Calu3 (cell line): ENCODE results near the gene CLPSL2. TPM values are rescaled to one million over a fixed set of nuclear protein-coding genes. Genes with fewer than 3 reads are reported as not detected.

Experiments used
- BruUV-seq: library from RNA; stranded (reverse); fragments of 400-500 nt; replicated peaks from 2 replicates; lab custom pipeline; 2021; lab: Mats Ljungman, UMichigan
- CTCF ChIA-PET: fragments of 300-600 bp; sonication (Branson Sonifier 250); formaldehyde crosslinking; loops from one replicate; lab custom pipeline; 2022; ENCODE audit warnings: antibody characterized with exemption; lab: Charles Lee
- DNase-seq: peaks from one replicate; pipeline ENCODE4 v3.0.0; 2022
- H3K27ac Mint-ChIP-seq: one replicate; pipeline ENCODE4 v1.8.0; 2022; ENCODE audit warnings: mixed read lengths; ENCODE audit not compliant: unreplicated experiment
- H3K27me3 Mint-ChIP-seq: one replicate; pipeline ENCODE4 v1.8.0; 2022; ENCODE audit warnings: mixed read lengths; ENCODE audit not compliant: unreplicated experiment
- H3K36me3 Mint-ChIP-seq: one replicate; pipeline ENCODE4 v1.8.0; 2022; ENCODE audit warnings: mild to moderate bottlenecking, moderate library complexity, mixed read lengths; ENCODE audit not compliant: insufficient read depth, unreplicated experiment
- H3K4me1 Mint-ChIP-seq: one replicate; pipeline ENCODE4 v1.8.0; 2022; ENCODE audit warnings: mild to moderate bottlenecking, low read depth, mixed read lengths; ENCODE audit not compliant: unreplicated experiment
- H3K4me3 Mint-ChIP-seq: one replicate; pipeline ENCODE4 v1.8.0; 2022; ENCODE audit warnings: mild to moderate bottlenecking, low read depth, moderate library complexity, mixed read lengths; ENCODE audit not compliant: unreplicated experiment
- H3K9me3 Mint-ChIP-seq: one replicate; pipeline ENCODE4 v1.8.0; 2022; ENCODE audit warnings: low read depth, mixed read lengths; ENCODE audit not compliant: unreplicated experiment
- CTCF ChIP-seq: fragments of 200-600 bp; IDR thresholded peaks from one replicate; pipeline ENCODE4 v1.8.0; 2022; ENCODE audit warnings: antibody characterized with exemption; ENCODE audit not compliant: unreplicated experiment
- intact Hi-C: fragments of 100-400 bp; cut with micrococcal nuclease; formaldehyde crosslinking; loops from one replicate; pipeline ENCODE4 v1.10.0; 2022; ENCODE audit not compliant: unreplicated experiment
- total RNA-seq: library from RNA; stranded (reverse); gene quantifications from 2 replicates; pipeline ENCODE4 v1.2.3, GENCODE V29; 2022

The CLPSL2 gene
- total RNA-seq, 1 experiment from 2014 or later = not detected

GRCh38 chr6:35765739-35766138 lies 10.7 kb upstream of the CLPSL2 start:
- peaks cover 9% of the 10 kb centered on the region for H3K36me3 Mint-ChIP-seq
- H3K27me3 Mint-ChIP-seq = peaks cover 41% of the 10 kb centered on the region
- no peaks in the 10 kb centered on the region for H3K9me3 Mint-ChIP-seq
- TF ChIP-seq CTCF = no peak
- H3K4me1 Mint-ChIP-seq = peaks cover 11% of the 10 kb centered on the region
- no peak for DNase-seq
- no peak overlapping the region for H3K27ac Mint-ChIP-seq
- BruUV-seq = no TSS peak
- no peak overlapping the region for H3K4me3 Mint-ChIP-seq
- CTCF ChIA-PET = no interaction called here
- intact Hi-C loops = no loop called here

- no peak for DNase-seq
- H3K36me3 Mint-ChIP-seq = peaks cover 6% of the 10 kb centered on the region
- intact Hi-C loops = no loop called here
- no peak overlapping the region for H3K4me3 Mint-ChIP-seq
- TF ChIP-seq CTCF = no peak
- CTCF ChIA-PET = interaction anchor here (0.6 kb wide), 2 partner anchors 78 to 85 kb away, joined by 5 read pairs; no protein-coding TSS in a partner anchor
- no peaks in the 10 kb centered on the region for H3K9me3 Mint-ChIP-seq
- peaks cover 19% of the 10 kb centered on the region for H3K27me3 Mint-ChIP-seq
- BruUV-seq = no TSS peak
- H3K27ac Mint-ChIP-seq = no peak overlapping the region
- H3K4me1 Mint-ChIP-seq = peaks cover 6% of the 10 kb centered on the region
Observed at GRCh38 chr6:35769211-35769610, 7.2 kb upstream of the CLPSL2 start.

GRCh38 chr6:35771343-35771627 lies 5.1 kb upstream of the CLPSL2 start:
- no peaks in the 10 kb centered on the region for H3K4me1 Mint-ChIP-seq
- intact Hi-C loops = no loop called here
- peaks cover 10% of the 10 kb centered on the region for H3K27me3 Mint-ChIP-seq
- TF ChIP-seq CTCF = no peak
- no TSS peak for BruUV-seq
- no peak overlapping the region for H3K4me3 Mint-ChIP-seq
- no peak for DNase-seq
- no peak overlapping the region for H3K27ac Mint-ChIP-seq
- CTCF ChIA-PET = interaction anchor here (0.5 to 1.4 kb wide), 3 partner anchors 9 to 1432 kb away, joined by 3 to 5 read pairs (median 4); no protein-coding TSS in a partner anchor
- H3K9me3 Mint-ChIP-seq = no peaks in the 10 kb centered on the region
- H3K36me3 Mint-ChIP-seq = peaks cover 5% of the 10 kb centered on the region

GRCh38 chr6:35774116-35774794 lies 2.1 kb upstream of the CLPSL2 start:
- no TSS peak for BruUV-seq
- DNase-seq = no peak
- no peaks in the 10 kb centered on the region for H3K9me3 Mint-ChIP-seq
- peaks cover 5% of the 10 kb centered on the region for H3K36me3 Mint-ChIP-seq
- H3K4me3 Mint-ChIP-seq = no peak overlapping the region
- CTCF ChIA-PET = no interaction called here
- H3K27ac Mint-ChIP-seq = no peak overlapping the region
- H3K4me1 Mint-ChIP-seq = peaks cover 14% of the 10 kb centered on the region
- H3K27me3 Mint-ChIP-seq = peaks cover 16% of the 10 kb centered on the region
- TF ChIP-seq CTCF = no peak
- intact Hi-C loops = no loop called here
